ENCODE data around the gene EFTUD2.
A peak's percentile ranks its signal among the peaks of the same experiment; 100 is the strongest.
"Not testable (repeated sequence)": the region's sequence is repeated elsewhere in the genome, so short reads cannot be mapped to it uniquely, and the experiment has no call there.

Gene EFTUD2

DNA sequence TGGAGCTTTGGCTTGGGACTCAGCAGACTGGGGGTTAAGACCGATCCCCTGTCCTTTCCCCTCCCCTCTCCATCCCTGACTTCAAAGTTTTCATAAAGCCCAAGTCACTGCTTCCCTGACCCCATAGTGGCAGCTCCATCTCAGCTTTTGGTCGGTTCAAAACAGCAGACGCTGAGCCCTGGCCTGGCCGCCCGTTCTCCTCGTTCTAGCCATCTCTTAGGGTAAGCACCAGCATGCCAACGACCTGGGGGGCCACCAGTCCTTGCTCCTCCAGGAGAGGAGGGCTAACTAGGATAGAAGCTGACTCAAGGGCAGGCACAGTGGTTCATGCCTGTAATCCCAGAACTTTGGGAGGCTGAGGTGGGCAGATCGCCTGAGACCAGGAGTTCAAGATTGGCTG is 53.0 kb downstream of the EFTUD2 start:
- DNase-seq = no peak

DNA sequence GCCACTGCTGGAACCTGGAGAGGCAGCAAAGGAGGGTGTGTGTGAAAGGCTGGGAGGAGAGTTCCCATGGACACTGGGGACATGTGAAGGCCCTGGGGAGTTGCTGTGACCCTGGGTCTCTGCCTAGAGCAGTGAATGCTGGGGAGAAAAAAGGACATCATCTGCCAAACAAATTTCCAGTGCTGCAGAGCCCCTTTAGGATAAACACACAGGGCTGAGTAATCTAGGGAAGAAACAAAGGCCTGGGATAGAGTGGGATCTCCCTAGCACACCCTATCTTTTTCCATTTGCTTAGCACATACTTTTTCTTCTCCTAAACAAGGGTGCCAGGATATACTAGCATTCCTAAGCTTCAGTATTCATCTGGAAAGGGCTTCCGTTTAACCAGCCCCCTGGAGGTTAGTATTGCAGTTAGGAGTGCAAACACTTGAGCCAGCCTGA is 54.8 kb downstream of the EFTUD2 start:
- DNase-seq = no peak

- DNase-seq = no peak
These were observed 56.5 kb downstream of the EFTUD2 start for GRCh38 chr17:44842748-44843147.

DNA sequence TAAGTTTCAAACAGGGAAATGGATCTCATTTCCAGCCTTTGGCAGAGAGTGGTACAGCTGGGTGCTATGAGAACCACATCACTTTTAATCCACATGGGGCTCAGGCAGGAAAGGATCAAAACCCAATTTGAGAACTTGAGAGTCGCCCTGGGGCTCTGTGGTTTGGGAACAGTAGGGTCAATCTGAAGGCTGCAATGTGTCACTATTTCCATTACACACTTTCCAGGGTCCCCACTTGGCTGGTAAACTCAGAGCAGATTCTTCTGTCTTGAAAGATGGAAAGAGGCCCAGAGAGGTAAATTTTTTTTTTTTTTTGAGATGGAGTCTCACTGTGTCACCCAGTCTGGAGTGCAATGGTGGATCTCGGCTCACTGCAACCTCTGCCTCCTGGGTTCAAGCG is 58.3 kb downstream of the EFTUD2 start:
- no peak for DNase-seq

DNA sequence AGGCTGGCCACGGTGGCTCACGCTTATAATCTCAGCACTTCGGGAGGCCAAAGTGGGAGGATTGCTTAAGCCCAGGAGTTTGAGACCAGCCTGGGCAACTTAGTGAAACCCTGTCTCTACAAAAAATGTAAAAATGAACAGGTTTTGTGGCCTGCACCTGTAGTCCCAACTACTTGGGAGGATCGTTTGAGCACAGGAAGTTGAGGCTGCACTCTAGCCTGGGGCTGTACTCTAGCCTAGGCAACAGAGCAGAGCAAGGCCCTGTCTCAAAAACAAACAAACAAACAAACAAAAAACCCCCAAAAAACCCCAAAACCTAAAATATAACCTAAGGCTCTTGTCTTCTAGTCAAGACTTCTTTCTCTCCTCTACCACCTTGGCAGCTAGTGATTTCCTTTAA is 59.0 kb downstream of the EFTUD2 start:
- DNase-seq = no peak

- DNase-seq = no peak
These were observed 62.0 kb downstream of the EFTUD2 start for GRCh38 chr17:44837196-44837595.

DNA sequence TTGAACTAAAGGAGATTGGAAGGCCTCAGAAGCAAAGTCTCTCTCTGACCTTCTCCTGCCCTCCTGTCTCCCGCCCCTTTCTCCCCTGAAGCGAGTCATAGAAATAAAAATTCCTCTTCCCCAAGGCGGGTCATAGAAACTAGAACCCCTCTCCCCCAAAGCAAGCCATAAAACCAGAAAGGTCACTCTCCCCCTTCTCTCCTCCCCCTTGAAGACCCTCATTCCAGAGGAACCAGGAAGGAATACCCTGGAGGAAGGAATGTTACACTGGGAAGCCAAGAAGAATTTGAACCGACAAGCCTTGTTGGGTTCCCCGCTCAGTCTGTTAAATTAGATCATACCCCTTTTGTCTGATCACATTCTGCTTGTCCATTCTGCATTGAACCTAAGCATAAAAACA is 66.4 kb downstream of the EFTUD2 start:
- DNase-seq = no peak

- DNase-seq = no peak
These were observed 67.9 kb downstream of the EFTUD2 start for GRCh38 chr17:44831371-44831770.

DNA sequence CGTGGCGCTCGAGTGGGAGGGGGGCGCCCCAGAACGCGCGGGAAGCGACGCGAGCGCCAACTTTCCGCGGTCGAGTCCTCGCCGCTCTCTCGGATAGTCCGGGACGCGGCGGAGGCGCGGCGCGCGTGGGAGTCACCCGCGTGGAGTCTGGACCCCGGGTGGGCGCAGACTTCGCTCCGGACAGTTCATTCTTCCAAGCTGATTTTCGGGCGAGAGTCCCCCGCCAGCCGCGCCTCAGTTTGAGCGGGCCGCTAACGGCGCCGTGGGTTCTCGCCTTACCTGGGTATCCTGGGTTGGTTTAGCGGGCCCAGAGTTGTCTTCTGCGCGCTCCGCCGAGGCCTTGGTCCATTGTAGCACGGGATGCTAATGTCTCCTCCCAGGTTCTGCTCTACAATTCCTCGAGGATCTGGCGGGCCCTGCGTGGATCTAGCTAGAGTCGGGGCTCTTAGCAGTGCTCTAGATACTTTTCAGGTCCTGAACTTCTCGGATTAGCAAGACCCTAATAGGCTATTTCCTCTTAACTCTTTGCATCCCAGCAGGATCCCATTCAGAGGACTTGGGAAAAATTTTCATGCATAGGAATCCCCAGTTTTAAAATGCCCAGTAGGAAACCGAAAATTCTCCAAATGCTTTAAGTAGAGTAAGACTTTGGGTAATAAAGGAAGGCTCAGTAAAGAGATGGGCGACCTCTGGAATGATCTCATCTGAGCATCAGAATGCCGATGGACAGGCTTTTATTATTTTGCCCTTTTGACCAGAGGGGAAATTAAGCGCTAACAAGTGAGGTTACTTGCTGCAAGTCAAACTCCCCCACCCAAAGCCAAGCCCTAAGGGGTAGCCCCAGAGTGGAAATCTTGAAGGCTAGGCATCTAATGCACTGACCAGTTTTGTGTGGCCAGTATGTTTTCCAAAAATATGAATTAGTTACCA is 68.6 kb downstream of the EFTUD2 start:
- DNase-seq = no peak

- peak; percentile 21 for DNase-seq
These were observed 69.5 kb downstream of the EFTUD2 start, which contains the start of gene GJC1 for GRCh38 chr17:44829523-44830358. Gene GJC1, minus strand, starts transcription at chr17:44830287. Its CDS starts 24,470 bp downstream, at chr17:44805817.

DNA sequence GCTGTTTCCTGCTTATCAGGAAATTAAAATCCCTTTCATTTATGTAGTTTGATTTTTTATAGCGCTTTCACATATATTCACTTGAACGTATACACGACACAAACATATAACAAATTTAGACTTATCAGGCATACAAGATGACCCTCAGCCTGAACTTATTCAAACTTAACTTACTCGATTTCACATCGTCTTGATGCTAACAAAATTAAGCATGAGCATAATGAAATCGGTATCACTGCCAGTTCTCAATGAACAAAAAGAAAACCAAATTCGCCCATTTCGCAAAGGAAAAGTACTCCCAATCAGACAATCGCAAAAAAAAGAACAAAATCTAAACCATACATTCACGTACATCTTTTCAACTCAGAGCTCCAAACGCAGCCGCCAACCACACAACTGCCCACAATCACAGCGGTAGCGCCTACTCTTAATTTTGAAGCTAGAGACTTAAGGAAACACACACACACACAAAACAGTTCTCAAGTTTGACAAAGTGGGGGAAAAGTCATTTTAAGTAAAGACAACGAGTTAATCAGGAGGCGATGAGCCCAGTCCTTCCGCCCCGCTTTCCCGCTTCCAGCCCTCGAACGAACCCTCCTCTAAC is 70.2 kb downstream of the EFTUD2 start:
- DNase-seq = no peak

DNA sequence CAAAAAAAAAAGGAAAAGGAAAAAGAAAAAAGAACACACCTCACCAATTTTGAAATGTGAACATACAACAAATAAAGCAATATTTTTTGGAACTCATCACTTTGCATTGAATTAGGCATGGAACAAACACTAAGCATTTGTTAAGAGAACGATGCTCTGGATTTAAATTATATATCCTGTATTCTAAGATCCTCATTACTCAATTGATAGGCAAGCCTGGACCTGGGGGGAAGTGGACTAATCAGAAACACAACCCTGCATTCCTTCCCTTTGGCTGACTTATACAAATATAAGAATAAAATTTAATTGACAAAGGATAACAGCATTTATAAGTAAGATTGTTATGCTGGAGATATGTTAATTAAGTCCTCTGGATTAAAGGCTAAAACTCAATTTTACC is 71.4 kb downstream of the EFTUD2 start:
- no peak for DNase-seq

DNA sequence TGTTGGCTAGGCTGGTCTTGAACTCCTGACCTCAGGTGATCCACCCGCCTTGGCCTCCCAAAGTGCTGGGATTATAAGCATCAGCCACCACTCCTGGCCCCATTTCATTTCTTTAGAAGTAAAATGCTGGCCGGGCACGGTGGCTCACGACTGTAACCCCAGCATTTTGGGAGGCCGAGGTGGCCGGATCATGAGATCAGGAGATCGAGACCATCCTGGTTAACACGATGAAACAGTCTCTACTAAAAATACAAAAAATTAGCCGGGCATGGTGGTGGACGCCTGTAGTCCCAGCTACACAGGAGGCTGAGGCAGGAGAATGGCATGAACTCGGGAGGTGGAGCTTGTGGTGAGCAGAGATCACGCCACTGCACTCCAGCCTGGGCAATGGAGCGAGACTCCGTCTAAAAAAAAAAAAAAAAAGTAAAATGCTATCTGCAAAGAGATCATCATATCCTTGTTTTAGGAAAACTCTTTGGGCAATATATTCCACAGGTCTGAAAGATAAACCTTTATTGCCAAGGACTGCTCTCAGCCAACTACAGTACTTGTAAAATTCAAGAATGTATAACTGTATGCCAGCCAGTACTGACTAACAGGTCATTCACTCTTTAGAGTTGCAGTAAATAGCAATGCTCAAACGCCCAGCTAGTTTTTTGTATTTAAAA is 73.0 kb downstream of the EFTUD2 start:
- DNase-seq = no peak

- not testable (repeated sequence) for DNase-seq
These were observed 74.0 kb downstream of the EFTUD2 start for GRCh38 chr17:44825236-44825635.

DNA sequence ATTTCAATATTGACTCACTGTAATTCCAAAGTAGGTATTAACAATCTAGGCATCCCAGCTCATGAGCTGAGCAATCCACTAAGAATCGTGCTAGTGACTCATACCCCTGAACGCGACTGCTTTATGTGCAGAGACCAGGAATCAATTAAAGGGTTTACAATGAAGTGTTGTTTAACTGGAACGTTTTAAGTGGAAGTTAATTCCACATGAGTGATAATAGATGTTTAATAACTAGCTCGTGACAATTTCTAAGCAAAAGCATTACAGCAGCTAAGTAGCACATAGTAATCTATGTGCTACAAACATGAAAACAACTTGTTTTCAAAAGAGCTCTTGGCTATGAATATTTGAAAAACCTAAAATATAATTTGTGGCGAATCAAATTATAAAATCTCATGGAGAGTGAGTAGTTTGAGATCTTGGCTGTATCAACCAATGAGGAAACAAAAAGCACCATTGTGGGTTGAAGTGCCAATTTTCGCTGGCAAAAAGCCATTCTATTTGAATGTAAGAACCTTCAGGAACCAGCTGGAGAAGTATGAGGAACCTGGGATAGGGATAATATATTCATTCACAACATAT is 78.5 kb downstream of the EFTUD2 start:
- peak; percentile 94 for DNase-seq

- not testable (repeated sequence) for DNase-seq
These were observed 80.7 kb downstream of the EFTUD2 start for GRCh38 chr17:44818508-44818907.

DNA sequence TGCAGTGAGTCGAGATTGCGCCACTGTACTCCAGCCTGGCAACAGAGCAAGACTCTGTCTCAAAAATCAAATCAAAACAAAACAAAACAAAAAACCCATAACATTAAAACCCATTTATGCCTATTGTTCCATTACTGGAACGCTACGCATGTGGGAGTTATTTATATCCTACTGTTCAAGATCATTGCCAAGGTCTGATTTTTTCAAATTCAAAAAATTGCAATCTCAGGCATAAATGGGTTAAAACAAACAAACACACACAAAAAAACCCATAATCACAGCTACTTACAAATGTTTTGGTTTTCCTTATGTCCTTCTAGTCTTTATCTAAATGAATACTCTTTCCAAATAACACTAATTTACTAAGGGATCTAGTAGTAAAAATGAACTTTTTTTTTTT is 87.0 kb downstream of the EFTUD2 start:
- no peak for DNase-seq

- not testable (repeated sequence) for DNase-seq
These were observed 90.4 kb downstream of the EFTUD2 start for GRCh38 chr17:44808656-44809388.

- DNase-seq = no peak
These were observed 91.1 kb downstream of the EFTUD2 start for GRCh38 chr17:44808156-44808555.

DNA sequence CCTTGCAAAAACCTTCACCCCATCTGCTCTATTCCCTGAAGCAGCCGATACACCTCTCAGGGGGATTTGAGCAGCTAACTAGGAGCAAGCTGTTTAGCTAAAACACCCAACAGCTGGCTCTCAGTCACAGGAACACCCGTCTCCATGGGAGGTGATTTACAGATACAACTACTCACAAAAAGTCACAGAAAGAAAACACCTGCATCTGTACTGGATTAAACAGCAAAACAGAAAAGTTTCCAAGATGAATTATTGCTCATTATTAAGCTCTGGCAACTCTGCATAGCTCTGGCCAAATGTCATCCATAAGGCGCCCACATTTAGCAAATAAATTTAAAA is 91.5 kb downstream of the EFTUD2 start:
- DNase-seq = no peak

DNA sequence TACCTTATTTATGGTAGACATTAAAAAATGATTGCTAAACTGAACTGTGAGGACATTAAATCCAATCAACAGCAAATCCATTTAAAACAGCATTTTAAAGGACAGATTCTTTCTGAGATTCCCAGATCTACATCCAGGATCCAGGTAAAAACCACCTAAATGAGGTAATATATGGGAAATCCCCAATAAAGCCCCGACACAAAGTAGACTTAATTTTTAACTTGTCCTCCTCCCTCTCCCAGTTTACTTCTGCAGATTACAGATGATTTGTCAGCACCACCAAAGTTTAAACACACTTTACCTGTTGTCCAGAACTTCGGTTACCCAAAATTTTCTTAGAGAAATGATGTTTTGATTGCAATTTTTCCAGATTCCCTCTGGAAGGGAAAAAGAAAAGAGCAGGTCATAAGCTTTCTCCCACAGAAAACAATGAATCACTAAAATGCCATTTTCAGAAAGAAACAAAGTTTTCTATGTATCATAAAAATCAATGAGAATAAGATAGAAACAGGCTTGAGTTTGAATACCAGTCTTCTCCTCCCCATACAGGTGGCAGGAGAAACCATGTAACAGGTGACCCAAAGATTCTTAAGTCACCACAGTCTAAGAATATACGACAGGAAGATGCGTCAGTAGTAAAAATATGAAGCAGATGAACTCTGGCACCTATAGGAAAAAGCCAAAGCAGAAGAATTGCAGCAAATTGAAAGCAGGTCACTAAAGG is 92.0 kb downstream of the EFTUD2 start:
- no peak for DNase-seq

Data from NCI-H748 treated with DMSO at 0.1 percent for 48 hours (cell line).